HG03469 (cell line): ENCODE results near the gene ALK.

Experiments
- ATAC-seq: cut with Tn5 transposase; IDR thresholded peaks from one replicate; pipeline ENCODE4 v1.9.1; 2021; ENCODE audit warnings: mild to moderate bottlenecking, moderate library complexity, moderate number of reproducible peaks; ENCODE audit not compliant: unreplicated experiment

The ALK gene

GRCh38 chr2:29799628-29800027, 121.8 kb downstream of the ALK start:
- no peak for ATAC-seq

GRCh38 chr2:29797916-29798315, 123.5 kb downstream of the ALK start:
- ATAC-seq = no peak

- ATAC-seq = no peak
Measured at GRCh38 chr2:29796446-29796845, 124.9 kb downstream of the ALK start.

- ATAC-seq = no peak
Measured at GRCh38 chr2:29789911-29790485, 131.4 kb downstream of the ALK start.

GRCh38 chr2:29787473-29788465, 133.6 kb downstream of the ALK start:
- no peak for ATAC-seq

- ATAC-seq = no peak
Measured at GRCh38 chr2:29786361-29786760, 135.0 kb downstream of the ALK start.

GRCh38 chr2:29783666-29784065, 137.7 kb downstream of the ALK start:
- ATAC-seq = no peak

- no peak for ATAC-seq
Measured at GRCh38 chr2:29782549-29783458, 138.6 kb downstream of the ALK start.

- ATAC-seq = no peak
Measured at GRCh38 chr2:29782087-29782486, 139.3 kb downstream of the ALK start.

- ATAC-seq = no peak
Measured at GRCh38 chr2:29780906-29781305, 140.5 kb downstream of the ALK start.

GRCh38 chr2:29777161-29777560, 144.2 kb downstream of the ALK start:
- no peak for ATAC-seq

- ATAC-seq = no peak
Measured at GRCh38 chr2:29776406-29776805, 145.0 kb downstream of the ALK start.

GRCh38 chr2:29775937-29776336, 145.4 kb downstream of the ALK start:
- ATAC-seq = no peak

- no peak for ATAC-seq
Measured at GRCh38 chr2:29774624-29775023, 146.8 kb downstream of the ALK start.

GRCh38 chr2:29770846-29771245, 150.5 kb downstream of the ALK start:
- no peak for ATAC-seq

GRCh38 chr2:29769847-29770246, 151.5 kb downstream of the ALK start:
- ATAC-seq = no peak

- no peak for ATAC-seq
Measured at GRCh38 chr2:29767606-29768335, 153.6 kb downstream of the ALK start.

- no peak for ATAC-seq
Measured at GRCh38 chr2:29766191-29766590, 155.2 kb downstream of the ALK start.

GRCh38 chr2:29765721-29766120, 155.7 kb downstream of the ALK start:
- no peak for ATAC-seq

GRCh38 chr2:29763371-29763770, 158.0 kb downstream of the ALK start:
- ATAC-seq = no peak

- ATAC-seq = no peak
Measured at GRCh38 chr2:29762239-29762638, 159.1 kb downstream of the ALK start.
